ENCODE results near the gene FGR. TPM values are rescaled to one million over a fixed set of nuclear protein-coding genes. Genes with fewer than 3 reads are reported as not detected.
A peak's percentile ranks its signal among the peaks of the same experiment; 100 is the strongest.

The FGR gene
- polyA plus RNA-seq, 1 donor (not counting 4 experiments of a cell fraction or from before 2014, with no cell fraction given): 0.04 TPM

DNA sequence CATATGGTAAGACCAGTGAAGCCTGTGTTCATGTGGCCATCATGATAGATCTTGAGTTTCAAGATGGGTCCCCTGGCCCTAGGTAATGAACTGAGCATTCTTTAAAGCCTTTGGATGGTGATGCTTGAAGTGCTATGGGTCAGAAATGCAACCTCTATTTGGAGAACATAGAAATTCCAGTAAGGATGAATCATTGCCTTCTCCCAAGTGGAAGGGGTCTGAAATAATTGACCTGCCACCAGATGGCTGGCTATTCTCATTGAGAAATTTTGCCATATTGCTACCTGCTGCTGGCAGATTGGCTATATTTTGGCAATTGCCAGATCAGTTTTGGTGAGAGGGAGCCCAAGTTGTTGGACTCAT, 37.7 kb upstream of the FGR start:
- TF ChIP-seq, protein P1, sequence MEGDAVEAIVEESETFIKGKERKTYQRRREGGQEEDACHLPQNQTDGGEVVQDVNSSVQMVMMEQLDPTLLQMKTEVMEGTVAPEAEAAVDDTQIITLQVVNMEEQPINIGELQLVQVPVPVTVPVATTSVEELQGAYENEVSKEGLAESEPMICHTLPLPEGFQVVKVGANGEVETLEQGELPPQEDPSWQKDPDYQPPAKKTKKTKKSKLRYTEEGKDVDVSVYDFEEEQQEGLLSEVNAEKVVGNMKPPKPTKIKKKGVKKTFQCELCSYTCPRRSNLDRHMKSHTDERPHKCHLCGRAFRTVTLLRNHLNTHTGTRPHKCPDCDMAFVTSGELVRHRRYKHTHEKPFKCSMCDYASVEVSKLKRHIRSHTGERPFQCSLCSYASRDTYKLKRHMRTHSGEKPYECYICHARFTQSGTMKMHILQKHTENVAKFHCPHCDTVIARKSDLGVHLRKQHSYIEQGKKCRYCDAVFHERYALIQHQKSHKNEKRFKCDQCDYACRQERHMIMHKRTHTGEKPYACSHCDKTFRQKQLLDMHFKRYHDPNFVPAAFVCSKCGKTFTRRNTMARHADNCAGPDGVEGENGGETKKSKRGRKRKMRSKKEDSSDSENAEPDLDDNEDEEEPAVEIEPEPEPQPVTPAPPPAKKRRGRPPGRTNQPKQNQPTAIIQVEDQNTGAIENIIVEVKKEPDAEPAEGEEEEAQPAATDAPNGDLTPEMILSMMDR (optimal IDR thresholded peaks at IDR 0.05 in 1 of 3, IDR thresholded peaks at IDR 0.05 in 1 of 3, conservative IDR thresholded peaks at IDR 0.05 in 1 of 3; ENCODE audit: extremely low read depth in 1 of 3, insufficient read depth in 2 of 3, low read length in 3 of 3): no peak
- no peak for TF ChIP-seq EZH2 (IDR thresholded peaks at IDR 0.05; ENCODE audit: low read length)
- H3K36me3 ChIP-seq (ENCODE audit: control insufficient read depth in 2 of 2, extremely low read depth in 1 of 2, insufficient read depth in 2 of 2, low read length in 2 of 2): peaks cover 0 to 5% of the 10 kb centered on the region in 2 experiments
- dilution Hi-C loops (cut with MboI; ENCODE audit: extremely low pct_ligation_motif_present, low sequenced_read_pairs): no loop called here

DNA sequence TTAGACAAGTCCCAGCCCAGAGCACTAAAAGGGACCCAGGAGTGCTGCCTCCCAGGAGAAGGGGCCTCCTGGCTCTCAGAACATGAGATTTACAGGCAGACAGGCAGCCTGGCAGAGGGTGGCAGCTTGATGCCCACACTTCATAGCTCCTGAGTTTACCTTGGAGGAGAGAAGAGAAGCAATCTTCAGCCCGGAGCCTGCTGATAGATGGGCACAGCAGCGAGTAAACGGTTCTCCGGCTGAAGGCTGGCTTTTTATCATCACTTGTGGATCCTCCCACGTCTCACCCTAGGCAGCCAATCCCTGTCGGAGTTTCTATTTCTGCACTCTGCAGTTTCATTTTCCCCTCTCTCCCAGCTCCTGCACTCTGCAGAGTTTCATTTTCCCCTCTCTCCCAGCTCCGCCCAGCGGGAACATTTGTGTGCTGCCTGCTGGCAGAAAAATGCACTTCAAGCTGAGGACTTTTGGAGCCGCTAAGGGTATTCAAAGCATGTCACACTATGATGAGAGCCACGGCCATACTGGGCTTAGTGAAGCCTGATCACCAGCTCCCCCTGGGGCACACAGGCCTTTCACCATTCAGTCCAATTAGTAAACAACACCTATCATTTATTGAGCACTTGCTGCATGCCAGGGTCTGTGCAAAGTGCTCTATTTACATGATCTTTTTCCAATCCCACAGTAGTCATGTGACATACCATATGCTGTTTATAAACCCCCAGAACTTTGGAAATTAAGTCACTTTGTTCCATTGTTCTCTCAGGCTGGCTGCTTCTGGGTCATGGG, 37.2 kb upstream of the FGR start, which contains the start of gene IFI6:
Gene IFI6, minus strand, starts transcription at position 229 of the 786 bp plus-strand sequence. CDS start 2,878 bp downstream, outside the sequence.
- Histone ChIP-seq H3K36me3 (ENCODE audit: control insufficient read depth in 2 of 2, extremely low read depth in 1 of 2, insufficient read depth in 2 of 2, low read length in 2 of 2) (peaks cover 0 to 5% of the 10 kb centered on the region in 2 experiments), H3K27ac (ENCODE audit: control insufficient read depth, insufficient read depth, low read length) (peak within 1 kb of the TSS; percentile 73), H3K9ac (ENCODE audit: control insufficient read depth, extremely low read depth, insufficient read depth, low read length) (peak within 1 kb of the TSS; percentile 74), H3K4me1 (ENCODE audit: control insufficient read depth, extremely low read depth, insufficient read depth, low read length) (peaks cover 28% of the 10 kb centered on the region), H3K9me1 (ENCODE audit: control insufficient read depth, extremely low read depth, insufficient read depth, low read length) (no peaks in the 10 kb centered on the region), H3K9me3 (ENCODE audit: control insufficient read depth, low read depth, low read length) (no peaks in the 10 kb centered on the region), H4K20me1 (ENCODE audit: control insufficient read depth, extremely low read depth, insufficient read depth, low read length) (no peaks in the 10 kb centered on the region), H3K4me2 (ENCODE audit: control insufficient read depth, extremely low read depth, insufficient read depth, low read depth, low read length) (peak within 1 kb of the TSS; percentile 93), H2AFZ (ENCODE audit: control insufficient read depth, low read length) (peak within 1 kb of the TSS; percentile 94), H3K79me2 (ENCODE audit: control insufficient read depth, insufficient read depth, low read length) (peaks cover 23% of the 10 kb centered on the region), H3K4me3 (ENCODE audit: control insufficient read depth in 2 of 3, extremely low read depth in 1 of 3, insufficient read depth in 2 of 3, low read depth in 1 of 3, low read length in 3 of 3) (peak within 1 kb of the TSS; percentile 48 to 99 (median 87)), H3K27me3 (ENCODE audit: control insufficient read depth, extremely low read depth, insufficient read depth, low read length) (no peaks in the 10 kb centered on the region)
- dilution Hi-C loops (cut with MboI; ENCODE audit: extremely low pct_ligation_motif_present, low sequenced_read_pairs): no loop called here
- FAIRE-seq (peak; percentile 82), DNase-seq (ENCODE audit: low read depth, low spot score) (no peak)
- no peak for TF ChIP-seq EZH2 (IDR thresholded peaks at IDR 0.05; ENCODE audit: low read length)
- TF ChIP-seq, protein P1 (optimal IDR thresholded peaks at IDR 0.05 in 1 of 3, IDR thresholded peaks at IDR 0.05 in 1 of 3, conservative IDR thresholded peaks at IDR 0.05 in 1 of 3; ENCODE audit: extremely low read depth in 1 of 3, insufficient read depth in 2 of 3, low read length in 3 of 3): peak; percentile 34 to 41 (median 39)

More for the DNA sequence above, 37.7 kb upstream of the FGR start:
- H3K4me2 ChIP-seq (ENCODE audit: control insufficient read depth, extremely low read depth, insufficient read depth, low read depth, low read length): peak overlapping the region; percentile 93
- H2AFZ ChIP-seq (ENCODE audit: control insufficient read depth, low read length): peak overlapping the region; percentile 94
- no peaks in the 10 kb centered on the region for H3K27me3 ChIP-seq (ENCODE audit: control insufficient read depth, extremely low read depth, insufficient read depth, low read length)
- H3K9me1 ChIP-seq (ENCODE audit: control insufficient read depth, extremely low read depth, insufficient read depth, low read length): no peaks in the 10 kb centered on the region
- no peaks in the 10 kb centered on the region for H3K9me3 ChIP-seq (ENCODE audit: control insufficient read depth, low read depth, low read length)
- no peaks in the 10 kb centered on the region for H4K20me1 ChIP-seq (ENCODE audit: control insufficient read depth, extremely low read depth, insufficient read depth, low read length)
- peaks cover 23% of the 10 kb centered on the region for H3K79me2 ChIP-seq (ENCODE audit: control insufficient read depth, insufficient read depth, low read length)
- FAIRE-seq (no peak), DNase-seq (ENCODE audit: low read depth, low spot score) (no peak)
- H3K4me3 ChIP-seq (ENCODE audit: control insufficient read depth in 2 of 3, extremely low read depth in 1 of 3, insufficient read depth in 2 of 3, low read depth in 1 of 3, low read length in 3 of 3): peak overlapping the region in 2 of 3 experiments; percentile 87 to 99
- H3K4me1 ChIP-seq (ENCODE audit: control insufficient read depth, extremely low read depth, insufficient read depth, low read length): peaks cover 28% of the 10 kb centered on the region
- peak overlapping the region; percentile 73 for H3K27ac ChIP-seq (ENCODE audit: control insufficient read depth, insufficient read depth, low read length)
- peak overlapping the region; percentile 74 for H3K9ac ChIP-seq (ENCODE audit: control insufficient read depth, extremely low read depth, insufficient read depth, low read length)

Data from keratinocyte (primary cell).